NB4 (cell line): ENCODE results near the gene GCAT.

Source experiments
- CTCF ChIP-seq: IDR thresholded peaks from one replicate; pipeline ENCODE4 v1.5.1; 2012; ENCODE audit warnings: low read depth, low read length
- MYC ChIP-seq: IDR thresholded peaks from 2 replicates; pipeline ENCODE4 v1.6.1; 2011; ENCODE audit warnings: low read depth, low read length
- POLR2A ChIP-seq: IDR thresholded peaks from 2 replicates; pipeline ENCODE4 v1.6.1; 2011; ENCODE audit warnings: mild to moderate bottlenecking; ENCODE audit not compliant: insufficient read length; ENCODE audit errors: extremely low read depth
- TF ChIP-seq, protein P1 (sequence below): IDR thresholded peaks from 2 replicates; pipeline ENCODE4 v1.6.1; 2011; ENCODE audit warnings: low read depth, low read length

DNA sequence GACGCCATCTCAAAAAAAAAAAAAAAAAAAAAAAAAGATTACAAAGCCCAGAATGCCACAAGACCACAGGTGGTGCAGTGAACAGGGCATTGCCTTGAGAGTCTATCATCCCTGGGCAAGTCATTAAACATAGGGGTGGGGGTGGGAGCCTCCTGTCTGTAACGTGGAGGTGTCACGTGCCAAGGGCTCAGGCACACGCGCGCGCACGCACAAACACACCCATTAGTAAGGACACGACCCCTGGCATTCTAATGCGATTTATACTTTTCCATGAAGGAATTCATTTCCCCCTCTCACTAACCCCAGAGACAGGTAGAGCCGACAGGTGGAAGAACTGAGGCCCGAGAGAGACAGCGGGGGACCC, 5.8 kb upstream of the GCAT start:
- TF ChIP-seq CTCF (no peak), POLR2A (no peak), MYC (no peak)
- TF ChIP-seq, protein P1, sequence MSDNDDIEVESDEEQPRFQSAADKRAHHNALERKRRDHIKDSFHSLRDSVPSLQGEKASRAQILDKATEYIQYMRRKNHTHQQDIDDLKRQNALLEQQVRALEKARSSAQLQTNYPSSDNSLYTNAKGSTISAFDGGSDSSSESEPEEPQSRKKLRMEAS = no peak
